GM21528 (cell line): ENCODE results near the gene CFAP74.

Experiments used
- ATAC-seq: cut with Tn5 transposase; IDR thresholded peaks from one replicate; pipeline ENCODE4 v1.9.1; 2021; ENCODE audit warnings: mild to moderate bottlenecking, moderate library complexity; ENCODE audit not compliant: unreplicated experiment, low FRiP score

The CFAP74 gene

DNA sequence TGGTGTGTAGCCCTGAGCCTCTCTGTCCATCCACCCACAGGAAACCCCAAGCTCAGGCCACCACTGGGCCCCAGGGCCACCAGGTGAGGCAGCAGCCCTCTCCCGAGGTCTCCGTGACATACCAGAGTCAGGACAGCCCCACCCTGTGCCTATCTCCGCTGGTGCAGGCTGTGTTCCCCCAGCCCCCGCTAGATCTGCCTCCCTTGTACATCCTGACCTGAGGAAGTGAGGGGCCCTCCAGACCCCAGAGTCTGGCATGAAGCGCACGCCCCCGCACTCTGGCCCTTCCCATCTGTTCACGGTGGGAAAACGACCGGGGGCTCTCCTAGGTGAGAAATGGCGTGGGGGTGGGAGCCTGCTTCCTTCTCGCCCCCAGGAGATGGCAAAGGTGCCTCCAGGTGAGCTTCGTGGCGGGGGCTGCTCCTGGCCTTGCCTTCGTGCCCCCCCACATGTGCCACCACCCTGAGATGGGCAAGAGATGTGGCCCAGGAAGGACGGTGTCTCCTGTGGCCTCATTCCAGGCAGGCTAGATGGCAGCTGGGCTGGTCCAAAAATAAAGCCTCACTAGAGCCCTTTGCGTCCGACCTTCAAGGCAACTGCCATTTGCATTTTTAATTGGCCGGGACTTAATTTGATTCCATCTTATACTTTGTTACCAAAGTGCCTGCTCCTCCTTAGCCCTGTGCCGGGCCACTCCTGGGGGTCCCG lies 18.6 kb upstream of the CFAP74 start:
- no peak for ATAC-seq

- ATAC-seq: no peak
Measured at GRCh38 chr1:2021550-2021949, 18.0 kb upstream of the CFAP74 start.

DNA sequence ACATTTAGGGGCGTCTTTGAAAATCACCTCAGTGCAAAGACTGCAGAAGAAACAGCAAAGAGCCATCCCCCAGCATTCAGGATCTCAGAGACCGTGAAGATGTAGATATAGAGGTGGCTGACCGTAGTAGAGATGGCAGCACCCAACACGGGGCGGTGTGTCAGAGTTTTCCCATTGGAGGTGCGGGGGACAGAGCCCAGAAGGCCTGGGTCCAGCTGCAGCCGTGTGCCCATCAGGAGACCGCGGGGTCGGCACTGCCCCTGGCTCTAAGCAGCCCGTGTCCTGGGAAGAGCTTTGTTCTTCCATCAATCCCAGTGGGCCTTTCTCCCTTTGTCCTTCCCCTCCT lies 16.7 kb upstream of the CFAP74 start:
- no peak for ATAC-seq

- no peak for ATAC-seq
Measured at GRCh38 chr1:2019571-2020309, 16.2 kb upstream of the CFAP74 start.

- ATAC-seq: no peak
Measured at GRCh38 chr1:2019172-2019543, 15.6 kb upstream of the CFAP74 start, which contains the start of gene GABRD. Gene GABRD (plus strand): TSS chr1:2019345. CDS start chr1:2019424, 79 bp downstream.

DNA sequence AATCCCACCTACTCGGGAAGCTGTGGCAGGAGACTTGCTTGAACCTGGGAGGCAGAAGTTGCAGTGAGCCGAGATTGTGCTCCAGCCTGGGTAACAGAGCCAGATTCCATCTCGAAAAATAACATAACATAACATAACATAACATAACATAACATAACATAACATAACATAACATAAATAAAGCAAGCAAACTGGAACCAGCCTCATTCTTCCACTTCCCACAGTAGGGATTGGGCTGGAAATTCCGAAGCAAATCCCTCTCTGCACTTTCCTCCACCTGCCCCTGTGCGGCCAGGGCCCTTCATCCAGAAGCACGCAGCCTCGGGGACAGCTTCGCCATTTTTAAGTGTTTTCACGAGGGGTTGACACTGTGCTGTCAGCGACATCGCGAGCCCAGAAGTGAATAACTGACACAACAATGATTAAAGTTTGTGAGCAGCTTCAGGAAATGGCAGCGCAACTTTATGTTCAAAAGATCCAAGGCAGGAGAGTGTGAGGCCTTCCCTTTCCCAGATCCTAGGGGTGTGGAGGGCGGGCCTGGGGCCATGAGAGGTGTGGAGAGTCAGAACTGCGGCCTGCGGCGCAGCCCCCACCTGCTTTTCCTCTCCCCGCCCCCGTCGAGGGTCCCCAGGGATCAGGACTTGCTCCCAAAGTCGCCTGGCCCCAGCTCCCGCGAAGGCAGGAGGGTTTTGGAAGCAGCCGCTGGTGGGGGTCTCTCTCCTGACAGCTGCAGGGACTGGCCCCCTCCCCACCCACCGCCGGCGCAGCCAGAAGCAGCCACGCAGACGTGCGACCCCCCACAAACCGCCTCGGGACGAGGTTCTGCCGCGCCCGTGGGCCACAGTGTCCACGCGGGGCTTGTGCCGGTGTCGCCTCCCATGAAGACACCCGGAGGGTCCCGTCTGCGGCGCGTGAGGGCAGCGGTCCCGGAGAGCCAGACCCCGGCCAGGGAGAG lies 14.9 kb upstream of the CFAP74 start:
- ATAC-seq: no peak

DNA sequence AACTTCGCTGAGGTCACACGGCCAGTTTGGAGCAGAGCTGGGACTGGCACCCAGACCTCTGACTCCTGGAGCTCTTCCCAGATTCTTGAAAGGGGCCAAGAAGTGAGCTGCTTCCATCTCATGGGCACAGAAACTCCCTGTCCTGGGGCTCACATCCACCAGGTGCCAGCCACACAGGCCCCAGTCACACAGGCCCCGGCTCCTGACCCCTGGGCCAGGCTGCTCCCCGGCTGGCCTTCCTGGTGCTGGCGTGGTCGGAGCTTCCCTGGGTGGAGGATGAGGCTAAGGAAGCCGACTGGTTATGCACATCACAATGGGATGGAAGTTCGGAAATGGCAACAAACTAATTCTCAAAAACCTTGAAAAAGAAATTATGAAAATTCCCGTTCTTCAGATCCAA lies 12.5 kb upstream of the CFAP74 start:
- no peak for ATAC-seq

GRCh38 chr1:2014741-2015735 lies 11.5 kb upstream of the CFAP74 start:
- ATAC-seq: no peak

- ATAC-seq: no peak
Measured at GRCh38 chr1:2014181-2014580, 10.6 kb upstream of the CFAP74 start.

- no peak for ATAC-seq
Measured at GRCh38 chr1:2009101-2010053, 5.8 kb upstream of the CFAP74 start.

GRCh38 chr1:2004856-2005255 lies 1.3 kb upstream of the CFAP74 start:
- no peak for ATAC-seq

DNA sequence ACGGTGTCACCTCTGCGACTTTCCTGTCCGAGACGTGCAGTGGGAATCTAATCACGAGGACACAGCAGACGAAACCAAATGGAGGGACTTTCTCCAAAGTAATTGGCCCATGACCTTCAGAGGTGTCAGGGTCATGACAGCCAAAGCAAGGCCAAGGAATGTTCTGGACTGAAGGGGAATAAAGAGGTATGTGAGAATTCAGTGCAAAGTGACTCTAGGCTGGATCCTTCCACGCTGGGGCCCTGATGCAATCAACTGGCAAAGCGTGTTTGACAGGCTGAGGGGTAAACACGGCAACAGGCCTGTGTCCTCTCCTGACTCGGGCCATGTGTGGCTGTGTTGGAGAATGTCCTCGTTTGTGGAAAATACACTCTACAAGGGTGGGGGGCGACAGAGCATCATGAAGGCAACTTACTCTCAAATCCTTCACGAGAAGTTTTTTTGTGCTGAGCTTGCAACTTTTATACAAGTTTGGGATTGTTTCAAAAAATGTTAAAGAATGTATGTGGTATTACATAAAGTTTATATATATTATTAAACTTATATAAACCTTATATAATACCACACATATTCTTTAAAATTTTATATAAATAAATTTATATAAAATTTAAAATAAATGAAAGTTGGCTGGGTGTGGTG lies 1.7 kb downstream of the CFAP74 start:
- no peak for ATAC-seq

- no peak for ATAC-seq
Measured at GRCh38 chr1:2000850-2001249, 2.7 kb downstream of the CFAP74 start.

GRCh38 chr1:2000432-2000831 lies 3.2 kb downstream of the CFAP74 start:
- no peak for ATAC-seq

DNA sequence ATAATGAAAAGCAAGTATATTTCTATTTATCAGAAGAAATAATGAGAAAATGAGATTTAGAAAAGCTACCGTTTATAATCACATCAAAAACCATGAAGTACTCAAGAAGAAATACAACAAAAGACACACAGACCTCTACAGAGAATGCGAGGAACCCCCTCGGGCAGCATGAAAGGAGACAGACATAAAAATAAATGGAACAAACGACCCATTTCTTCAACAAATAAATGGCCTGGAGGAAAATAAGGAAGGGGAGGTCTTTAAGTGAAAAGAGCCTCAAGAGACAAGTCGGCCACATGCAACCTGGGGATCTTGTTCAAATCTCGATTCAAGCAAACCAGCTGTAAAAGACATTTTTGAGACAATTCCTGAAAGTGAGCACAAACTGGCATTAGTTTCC lies 6.0 kb downstream of the CFAP74 start:
- no peak for ATAC-seq

DNA sequence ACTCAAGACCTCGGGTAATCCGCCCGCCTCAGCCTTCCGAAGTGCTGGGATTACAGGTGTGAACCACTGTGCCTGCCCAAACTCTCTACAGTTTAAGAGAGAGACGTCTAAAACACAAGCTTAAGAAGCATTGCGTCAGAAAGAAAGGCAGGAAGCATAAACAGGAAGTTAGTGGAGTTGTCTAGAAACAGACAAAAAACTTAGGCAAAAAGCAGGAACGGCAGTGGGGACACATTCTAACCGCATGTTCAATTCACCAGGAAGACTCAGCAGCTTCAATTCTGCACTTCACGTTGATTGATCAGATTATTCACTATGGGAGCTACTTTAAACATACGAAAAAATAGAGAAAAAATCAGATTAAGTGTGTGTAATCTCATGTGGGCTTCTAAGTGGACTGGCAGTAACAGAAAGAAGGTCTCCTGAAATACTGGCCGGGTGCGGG lies 7.4 kb downstream of the CFAP74 start:
- no peak for ATAC-seq

DNA sequence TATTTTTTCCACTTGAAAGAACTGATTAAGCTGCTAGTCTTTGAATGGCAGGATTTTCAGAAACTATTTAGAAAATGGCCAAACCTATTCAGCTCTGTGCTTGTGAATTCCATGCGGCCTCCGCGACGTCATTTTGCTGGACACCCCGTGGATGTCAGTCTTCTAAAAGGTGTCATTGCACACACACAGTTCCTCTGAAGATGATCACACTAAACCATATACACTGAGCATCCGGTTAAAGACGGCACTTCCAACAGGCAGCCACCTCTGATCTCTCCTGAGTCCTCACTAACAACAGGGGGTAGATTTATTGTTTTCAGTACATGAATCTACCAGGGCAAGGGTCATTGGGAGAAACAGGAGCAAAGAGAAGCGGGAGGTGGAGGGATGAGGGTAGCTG lies 9.1 kb downstream of the CFAP74 start:
- no peak for ATAC-seq

- ATAC-seq: no peak
Measured at GRCh38 chr1:1990222-1990621, 13.4 kb downstream of the CFAP74 start.
